ENCODE data around the gene TLE6.
A peak's percentile ranks its signal among the peaks of the same experiment; 100 is the strongest.

TLE6 gene

GRCh38 chr19:2974342-2975041, 2.9 kb upstream of the TLE6 start:
- Histone ChIP-seq H3K4me2 (ENCODE audit: low read length, poor library complexity, severe bottlenecking) (no peak overlapping the region), H3K79me1 (replicated peaks; ENCODE audit: low read length, poor library complexity, severe bottlenecking) (no peaks in the 10 kb centered on the region), H2BK12ac (ENCODE audit: low read length in 2 of 2) (peak overlapping the region in 1 of 2 experiments; percentile 52), H3K4ac (ENCODE audit: low read depth in 1 of 2, low read length in 2 of 2) (no peak overlapping the region), H3K14ac (ENCODE audit: low read length in 2 of 2) (no peak overlapping the region), H3K36me3 (ENCODE audit: control insufficient read depth in 1 of 2, insufficient read depth in 2 of 2, low read depth in 1 of 2, low read length in 2 of 2) (no peaks in the 10 kb centered on the region), H3K27ac (ENCODE audit: low read length, poor library complexity, severe bottlenecking) (no peak overlapping the region), H3K4me1 (ENCODE audit: control insufficient read depth, insufficient read depth, low read depth, low read length) (peaks cover 24% of the 10 kb centered on the region), H3K9ac (ENCODE audit: low read length) (peak overlapping the region; percentile 45), H4K91ac (ENCODE audit: low read length) (no peak overlapping the region), H2AFZ (ENCODE audit: low read depth, low read length) (no peak overlapping the region), H2AK5ac (ENCODE audit: low read length, severe bottlenecking) (no peak overlapping the region), H2BK120ac (ENCODE audit: low read depth, low read length) (no peak overlapping the region), H3K9me3 (ENCODE audit: control insufficient read depth, low read length) (no peaks in the 10 kb centered on the region), H2BK15ac (ENCODE audit: low read depth, poor library complexity, severe bottlenecking) (no peak overlapping the region), H3K4me3 (ENCODE audit: insufficient read depth in 1 of 2, low read depth in 1 of 2, low read length in 2 of 2) (no peak overlapping the region), H3K27me3 (ENCODE audit: control insufficient read depth in 1 of 2, insufficient read depth in 1 of 2, low read length in 2 of 2) (peaks cover 0 to 4% of the 10 kb centered on the region in 2 experiments), H3K23ac (ENCODE audit: low read length in 2 of 2) (no peak overlapping the region), H2BK5ac (ENCODE audit: low read depth, low read length, poor library complexity, severe bottlenecking) (no peak overlapping the region), H4K8ac (ENCODE audit: low read length) (no peak overlapping the region), H3K18ac (ENCODE audit: low read depth in 1 of 2, low read length in 2 of 2) (peak overlapping the region in 1 of 2 experiments; percentile 30)
- peak; percentile 48 for DNase-seq
- WGBS = 71% methylated on average over 11 of the region's 14 CpGs

DNA sequence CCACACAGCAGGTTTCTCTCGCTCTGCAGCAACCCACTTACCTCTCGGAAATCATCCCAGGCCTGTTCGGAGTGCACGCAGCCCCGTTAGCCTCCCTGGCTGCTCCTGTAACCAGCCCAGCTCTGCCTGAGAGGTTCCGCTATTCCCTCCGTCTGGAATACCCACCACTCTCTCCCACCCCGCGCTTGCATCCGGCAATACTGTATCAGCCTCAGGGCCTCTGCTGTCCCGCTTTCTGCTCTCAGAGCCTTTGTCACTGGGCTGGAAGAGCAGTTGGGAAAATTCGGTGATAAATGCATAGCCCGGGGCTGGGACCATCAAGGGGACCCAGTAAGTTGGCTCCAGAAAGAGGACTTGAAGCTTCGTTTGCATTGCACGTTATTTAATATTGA, 759 bp upstream of the TLE6 start:
- H2AFZ ChIP-seq (ENCODE audit: low read depth, low read length) = peak overlapping the region; percentile 90
- peak overlapping the region; percentile 79 for H3K9ac ChIP-seq (ENCODE audit: low read length)
- H3K18ac ChIP-seq (ENCODE audit: low read depth in 1 of 2, low read length in 2 of 2) = peak overlapping the region; percentile 58 to 84
- H2BK12ac ChIP-seq (ENCODE audit: low read length in 2 of 2) = peak overlapping the region in 1 of 2 experiments; percentile 81
- H3K4me2 ChIP-seq (ENCODE audit: low read length, poor library complexity, severe bottlenecking) = peak overlapping the region; percentile 94
- H3K36me3 ChIP-seq (ENCODE audit: control insufficient read depth in 1 of 2, insufficient read depth in 2 of 2, low read depth in 1 of 2, low read length in 2 of 2) = no peaks in the 10 kb centered on the region
- peak overlapping the region in 1 of 2 experiments; percentile 40 for H3K4ac ChIP-seq (ENCODE audit: low read depth in 1 of 2, low read length in 2 of 2)
- H3K14ac ChIP-seq (ENCODE audit: low read length in 2 of 2) = peak overlapping the region in 1 of 2 experiments; percentile 89
- H3K9me3 ChIP-seq (ENCODE audit: control insufficient read depth, low read length) = no peaks in the 10 kb centered on the region
- peak overlapping the region; percentile 59 for H4K8ac ChIP-seq (ENCODE audit: low read length)
- DNase-seq = peak; percentile 23
- no peak overlapping the region for H2AK5ac ChIP-seq (ENCODE audit: low read length, severe bottlenecking)
- peak overlapping the region; percentile 25 for H4K91ac ChIP-seq (ENCODE audit: low read length)
- H3K4me3 ChIP-seq (ENCODE audit: insufficient read depth in 1 of 2, low read depth in 1 of 2, low read length in 2 of 2) = peak overlapping the region; percentile 39 to 85
- H3K23ac ChIP-seq (ENCODE audit: low read length in 2 of 2) = no peak overlapping the region
- WGBS = 12% methylated on average over 12 of the region's 15 CpGs
- peak overlapping the region; percentile 26 for H2BK15ac ChIP-seq (ENCODE audit: low read depth, poor library complexity, severe bottlenecking)
- peak overlapping the region; percentile 64 for H2BK120ac ChIP-seq (ENCODE audit: low read depth, low read length)
- H3K27me3 ChIP-seq (ENCODE audit: control insufficient read depth in 1 of 2, insufficient read depth in 1 of 2, low read length in 2 of 2) = peaks cover 0 to 4% of the 10 kb centered on the region in 2 experiments
- H3K79me1 ChIP-seq (replicated peaks; ENCODE audit: low read length, poor library complexity, severe bottlenecking) = no peaks in the 10 kb centered on the region
- H3K27ac ChIP-seq (ENCODE audit: low read length, poor library complexity, severe bottlenecking) = no peak overlapping the region
- peaks cover 26% of the 10 kb centered on the region for H3K4me1 ChIP-seq (ENCODE audit: control insufficient read depth, insufficient read depth, low read depth, low read length)
- H2BK5ac ChIP-seq (ENCODE audit: low read depth, low read length, poor library complexity, severe bottlenecking) = no peak overlapping the region

DNA sequence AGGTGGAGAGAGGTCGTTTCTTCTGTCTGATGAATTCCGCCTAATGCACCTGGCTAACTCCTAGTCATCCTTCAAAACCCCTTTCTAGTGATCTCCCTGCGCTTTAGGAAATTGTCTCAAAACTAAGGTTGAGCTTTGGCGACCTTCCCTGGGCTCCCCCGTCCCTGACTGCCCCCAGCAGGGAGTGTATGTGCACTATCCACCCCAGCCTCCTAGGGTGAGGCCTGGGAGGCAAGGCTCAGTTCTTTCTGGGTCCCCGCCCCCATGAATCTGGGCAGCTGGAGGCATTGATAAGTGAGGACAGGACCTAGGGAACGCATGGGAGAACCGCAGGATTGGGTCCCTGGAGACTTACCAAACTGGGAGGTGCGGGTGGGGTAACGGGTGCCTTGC, 378 bp downstream of the TLE6 start:
- H3K79me1 ChIP-seq (replicated peaks; ENCODE audit: low read length, poor library complexity, severe bottlenecking) = no peaks in the 10 kb centered on the region
- peak overlapping the region; percentile 27 for H4K8ac ChIP-seq (ENCODE audit: low read length)
- peak overlapping the region in 1 of 2 experiments; percentile 28 for H3K4me3 ChIP-seq (ENCODE audit: insufficient read depth in 1 of 2, low read depth in 1 of 2, low read length in 2 of 2)
- peak overlapping the region; percentile 69 for H3K4me2 ChIP-seq (ENCODE audit: low read length, poor library complexity, severe bottlenecking)
- peak overlapping the region; percentile 71 for H2BK5ac ChIP-seq (ENCODE audit: low read depth, low read length, poor library complexity, severe bottlenecking)
- H3K23ac ChIP-seq (ENCODE audit: low read length in 2 of 2) = no peak overlapping the region
- H3K14ac ChIP-seq (ENCODE audit: low read length in 2 of 2) = no peak overlapping the region
- peak overlapping the region; percentile 21 for H2AK5ac ChIP-seq (ENCODE audit: low read length, severe bottlenecking)
- peak overlapping the region; percentile 8 to 59 for H2BK12ac ChIP-seq (ENCODE audit: low read length in 2 of 2)
- H3K4me1 ChIP-seq (ENCODE audit: control insufficient read depth, insufficient read depth, low read depth, low read length) = peaks cover 29% of the 10 kb centered on the region
- H3K27me3 ChIP-seq (ENCODE audit: control insufficient read depth in 1 of 2, insufficient read depth in 1 of 2, low read length in 2 of 2) = peaks cover 0 to 4% of the 10 kb centered on the region in 2 experiments
- no peak overlapping the region for H2BK120ac ChIP-seq (ENCODE audit: low read depth, low read length)
- no peaks in the 10 kb centered on the region for H3K36me3 ChIP-seq (ENCODE audit: control insufficient read depth in 1 of 2, insufficient read depth in 2 of 2, low read depth in 1 of 2, low read length in 2 of 2)
- peak overlapping the region; percentile 34 to 82 for H3K4ac ChIP-seq (ENCODE audit: low read depth in 1 of 2, low read length in 2 of 2)
- H3K27ac ChIP-seq (ENCODE audit: low read length, poor library complexity, severe bottlenecking) = peak overlapping the region; percentile 38
- peak overlapping the region; percentile 88 for H2BK15ac ChIP-seq (ENCODE audit: low read depth, poor library complexity, severe bottlenecking)
- H3K18ac ChIP-seq (ENCODE audit: low read depth in 1 of 2, low read length in 2 of 2) = peak overlapping the region; percentile 28 to 41
- peak; percentile 18 for DNase-seq
- H3K9ac ChIP-seq (ENCODE audit: low read length) = no peak overlapping the region
- 41% methylated on average over 10 of the region's 10 CpGs for WGBS
- H3K9me3 ChIP-seq (ENCODE audit: control insufficient read depth, low read length) = no peaks in the 10 kb centered on the region
- H4K91ac ChIP-seq (ENCODE audit: low read length) = no peak overlapping the region
- no peak overlapping the region for H2AFZ ChIP-seq (ENCODE audit: low read depth, low read length)

DNA sequence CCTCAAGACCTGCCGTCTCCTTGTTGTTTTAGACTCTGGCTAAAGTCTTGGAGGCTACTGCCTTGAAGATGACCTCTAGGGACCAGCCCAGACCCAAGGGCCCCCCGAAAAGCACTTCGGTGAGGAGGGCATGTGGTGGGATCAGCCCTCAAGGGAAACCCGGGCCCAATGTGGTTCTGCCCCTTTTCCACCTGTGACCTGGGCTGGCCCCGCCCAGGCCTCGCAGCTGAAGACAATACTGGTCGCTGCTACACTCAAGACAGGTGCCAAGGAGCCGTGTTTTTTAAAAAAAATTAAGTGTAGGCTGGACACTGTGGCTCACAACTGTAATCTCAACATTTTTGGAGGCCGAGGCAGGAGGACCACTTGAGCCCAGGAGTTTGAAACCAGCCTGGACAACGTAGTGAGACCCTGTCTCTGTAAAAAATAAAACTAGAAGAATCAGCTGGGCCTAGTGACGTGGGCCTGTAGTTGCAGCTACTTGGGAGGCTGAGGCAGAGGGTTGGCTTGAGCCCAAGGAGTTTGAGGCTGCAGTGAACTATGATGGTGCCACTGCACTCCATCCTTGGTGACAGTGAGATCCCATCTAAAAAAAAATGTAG, 903 bp downstream of the TLE6 start:
- Histone ChIP-seq H2AK5ac (ENCODE audit: low read length, severe bottlenecking) (peak overlapping the region; percentile 41), H3K18ac (ENCODE audit: low read depth in 1 of 2, low read length in 2 of 2) (peak overlapping the region; percentile 30 to 41), H2BK12ac (ENCODE audit: low read length in 2 of 2) (peak overlapping the region; percentile 43 to 59), H3K4me1 (ENCODE audit: control insufficient read depth, insufficient read depth, low read depth, low read length) (peaks cover 34% of the 10 kb centered on the region), H4K91ac (ENCODE audit: low read length) (no peak overlapping the region), H3K4ac (ENCODE audit: low read depth in 1 of 2, low read length in 2 of 2) (peak overlapping the region in 1 of 2 experiments; percentile 34), H3K14ac (ENCODE audit: low read length in 2 of 2) (no peak overlapping the region), H3K4me2 (ENCODE audit: low read length, poor library complexity, severe bottlenecking) (no peak overlapping the region), H3K9ac (ENCODE audit: low read length) (no peak overlapping the region), H2BK5ac (ENCODE audit: low read depth, low read length, poor library complexity, severe bottlenecking) (no peak overlapping the region), H3K79me1 (replicated peaks; ENCODE audit: low read length, poor library complexity, severe bottlenecking) (no peaks in the 10 kb centered on the region), H3K36me3 (ENCODE audit: control insufficient read depth in 1 of 2, insufficient read depth in 2 of 2, low read depth in 1 of 2, low read length in 2 of 2) (no peaks in the 10 kb centered on the region), H2BK15ac (ENCODE audit: low read depth, poor library complexity, severe bottlenecking) (peak overlapping the region; percentile 46), H3K9me3 (ENCODE audit: control insufficient read depth, low read length) (no peaks in the 10 kb centered on the region), H3K4me3 (ENCODE audit: insufficient read depth in 1 of 2, low read depth in 1 of 2, low read length in 2 of 2) (no peak overlapping the region), H3K27ac (ENCODE audit: low read length, poor library complexity, severe bottlenecking) (no peak overlapping the region), H4K8ac (ENCODE audit: low read length) (peak overlapping the region; percentile 27), H3K23ac (ENCODE audit: low read length in 2 of 2) (no peak overlapping the region), H2AFZ (ENCODE audit: low read depth, low read length) (no peak overlapping the region), H3K27me3 (ENCODE audit: control insufficient read depth in 1 of 2, insufficient read depth in 1 of 2, low read length in 2 of 2) (peaks cover 0 to 4% of the 10 kb centered on the region in 2 experiments), H2BK120ac (ENCODE audit: low read depth, low read length) (no peak overlapping the region)
- WGBS = 87% methylated on average over 11 of the region's 11 CpGs
- no peak for DNase-seq
